GM19193 (cell line): ENCODE data around the gene PRDM15.

Experiments used
- POLR2A ChIP-seq: IDR thresholded peaks from 4 replicates; pipeline ENCODE4 v1.6.1; 2011; ENCODE audit not compliant: insufficient read depth, insufficient read length; ENCODE audit errors: extremely low read depth

The PRDM15 gene

DNA sequence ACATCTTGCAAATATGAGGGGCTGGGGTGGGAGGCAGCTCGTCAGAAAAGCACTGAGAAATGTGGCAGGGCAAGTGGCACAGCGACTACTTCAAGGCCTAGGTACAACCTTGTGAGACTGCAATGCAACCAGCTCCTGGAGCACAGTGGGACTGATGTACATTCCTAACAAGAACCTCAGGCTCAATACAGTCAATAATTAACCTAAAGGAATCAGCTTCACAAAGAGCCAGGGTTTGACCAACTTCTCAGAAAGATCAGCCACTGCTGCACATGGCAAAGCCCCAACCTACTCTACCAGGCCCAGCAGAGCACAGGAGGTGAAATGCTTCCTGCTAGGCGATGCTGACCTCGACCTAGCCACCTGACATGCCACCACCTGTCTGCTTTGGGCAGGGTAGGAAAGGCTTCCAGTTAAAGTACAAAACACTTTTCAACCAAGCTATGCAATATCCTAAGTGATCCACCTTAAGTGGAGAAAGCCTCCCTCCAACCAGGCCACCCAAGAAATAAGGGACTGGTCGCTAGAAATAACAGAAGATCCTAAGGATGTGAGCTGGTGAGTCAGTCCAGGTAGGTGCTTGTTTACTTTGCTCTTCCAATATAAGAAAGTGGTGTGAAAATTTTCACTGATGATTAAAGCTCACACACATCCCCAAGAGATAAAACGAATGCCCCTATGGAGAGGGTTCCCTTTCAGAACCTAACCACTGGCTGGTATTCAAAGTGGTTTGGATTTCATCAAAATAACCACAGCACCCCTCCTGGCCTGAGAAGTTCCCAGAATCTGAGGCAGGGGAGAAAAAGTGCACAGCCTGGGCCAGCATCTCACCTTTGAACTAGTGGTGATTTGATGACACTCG is 114.4 kb downstream of the PRDM15 start:
- TF ChIP-seq POLR2A: no peak

- no peak for TF ChIP-seq POLR2A
These were observed 115.1 kb downstream of the PRDM15 start for GRCh38 chr21:41763996-41764395.

- TF ChIP-seq POLR2A: no peak
These were observed 115.7 kb downstream of the PRDM15 start for GRCh38 chr21:41763398-41763931.

DNA sequence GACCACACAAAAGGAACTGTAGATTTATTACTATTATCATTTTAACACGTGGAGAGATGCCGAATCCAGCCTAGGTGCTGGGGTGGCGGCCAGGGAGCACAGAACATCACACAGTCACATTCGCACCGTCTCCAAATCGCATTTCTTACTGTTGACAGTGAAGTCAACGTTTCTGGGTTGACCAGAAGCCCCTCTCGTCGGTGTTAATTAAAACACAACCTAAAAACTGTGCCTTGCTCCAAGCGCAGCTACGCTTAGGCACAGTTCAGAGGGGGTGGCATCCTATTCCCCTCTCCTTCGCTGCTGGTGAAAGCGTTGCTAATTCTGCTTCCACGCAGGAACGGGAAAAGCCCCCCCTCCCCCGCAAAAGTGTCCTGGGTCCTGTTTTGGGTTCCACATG is 116.4 kb downstream of the PRDM15 start:
- TF ChIP-seq POLR2A: no peak

DNA sequence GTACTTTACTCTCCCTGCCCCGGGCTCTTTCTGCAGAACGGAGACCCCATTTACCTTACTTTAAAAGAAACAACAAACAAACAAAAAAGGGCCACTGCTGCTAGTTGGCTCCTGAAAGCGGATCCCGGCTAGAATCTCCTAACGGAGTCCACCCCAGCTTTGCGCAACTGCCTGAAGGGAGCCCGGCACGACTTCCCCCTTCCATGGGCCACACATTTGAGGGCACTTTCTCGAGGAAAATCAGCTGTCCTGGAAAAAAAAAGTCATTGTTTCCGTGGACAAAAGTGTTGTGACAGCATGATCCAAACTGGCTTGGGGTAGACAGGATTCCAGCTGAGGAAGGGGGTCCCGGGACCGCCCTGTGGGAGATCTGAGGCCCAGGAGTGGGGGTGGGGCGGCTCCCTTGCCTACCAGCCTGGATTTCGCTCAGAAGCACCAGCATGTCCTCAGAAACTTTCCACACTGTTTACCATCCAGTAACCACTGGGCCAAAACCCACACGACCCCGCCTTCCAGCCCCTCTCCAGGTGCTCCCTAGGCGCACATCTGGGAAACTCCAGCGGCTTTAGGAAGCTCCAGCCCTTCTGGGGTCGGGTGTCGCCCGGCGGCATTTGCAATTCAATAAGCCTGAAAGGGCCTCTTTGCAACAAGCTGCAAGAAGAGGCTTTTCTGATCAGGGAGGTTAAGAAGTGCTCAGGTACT is 117.1 kb downstream of the PRDM15 start:
- TF ChIP-seq POLR2A: no peak

DNA sequence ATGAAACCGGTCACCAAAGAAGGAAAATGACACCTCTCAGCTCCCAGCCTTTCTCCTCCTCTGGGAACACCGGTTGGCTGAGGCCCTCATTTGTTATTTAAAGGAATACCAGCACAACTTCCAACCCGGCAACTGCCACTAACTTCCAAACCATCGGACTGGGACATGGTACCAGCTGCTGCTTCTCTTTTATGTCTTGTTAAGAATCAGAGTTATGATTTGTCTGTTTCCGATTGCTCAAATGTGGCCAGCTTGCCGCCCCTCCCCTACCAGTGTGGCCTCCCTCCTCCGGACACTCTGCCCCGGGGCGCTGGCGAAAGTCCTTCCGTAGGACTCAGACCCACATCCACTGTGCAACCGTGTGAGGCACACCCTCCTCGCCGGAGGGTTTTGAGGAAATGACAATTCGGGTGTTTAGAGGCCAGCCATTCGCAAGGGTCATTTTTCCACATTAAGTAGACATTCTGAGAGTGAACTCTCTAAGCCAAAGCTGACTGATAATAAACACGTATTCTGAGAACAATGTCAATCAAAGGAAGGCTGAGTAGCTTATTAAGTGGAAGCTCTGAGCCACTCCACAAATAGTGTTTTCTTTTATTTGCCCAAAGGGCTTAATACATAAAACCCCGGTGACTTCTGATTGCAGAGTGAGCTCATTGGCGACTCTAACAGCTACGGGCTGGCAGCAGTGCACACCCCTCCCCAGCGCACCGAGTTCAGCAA is 117.8 kb downstream of the PRDM15 start:
- no peak for TF ChIP-seq POLR2A

- TF ChIP-seq POLR2A: no peak
These were observed 118.7 kb downstream of the PRDM15 start for GRCh38 chr21:41760411-41760810.

GRCh38 chr21:41759926-41760325 is 119.2 kb downstream of the PRDM15 start:
- no peak for TF ChIP-seq POLR2A

DNA sequence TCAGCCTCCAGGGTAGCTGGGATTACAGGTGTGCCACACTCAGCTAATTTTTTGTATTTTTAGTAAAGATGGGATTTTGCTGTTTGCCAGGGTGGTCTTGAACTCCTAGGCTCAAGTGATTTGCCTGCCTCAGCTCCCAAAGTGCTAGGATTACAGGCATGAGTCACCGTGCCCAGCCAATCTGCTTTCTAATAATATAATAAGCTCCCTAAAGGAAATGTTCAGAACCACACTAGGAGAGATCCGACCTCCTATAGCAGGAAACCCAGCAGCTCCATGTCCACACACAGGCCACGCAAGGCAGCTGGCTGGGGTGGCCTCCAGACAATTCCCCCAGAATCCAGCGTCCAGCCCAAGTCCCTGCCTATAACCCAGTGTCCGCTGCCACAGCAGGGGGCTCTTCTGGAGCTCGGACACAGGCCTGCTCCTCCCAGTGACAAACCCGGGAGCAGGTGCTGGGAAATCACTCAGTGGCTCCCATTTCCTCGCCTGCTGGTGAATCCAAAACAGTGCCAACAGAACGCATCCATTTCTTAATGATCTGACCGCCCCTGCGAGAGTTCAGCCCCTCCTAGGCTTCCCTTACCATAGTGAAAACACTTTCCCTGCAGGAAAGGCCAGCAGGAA is 119.8 kb downstream of the PRDM15 start:
- TF ChIP-seq POLR2A: no peak

DNA sequence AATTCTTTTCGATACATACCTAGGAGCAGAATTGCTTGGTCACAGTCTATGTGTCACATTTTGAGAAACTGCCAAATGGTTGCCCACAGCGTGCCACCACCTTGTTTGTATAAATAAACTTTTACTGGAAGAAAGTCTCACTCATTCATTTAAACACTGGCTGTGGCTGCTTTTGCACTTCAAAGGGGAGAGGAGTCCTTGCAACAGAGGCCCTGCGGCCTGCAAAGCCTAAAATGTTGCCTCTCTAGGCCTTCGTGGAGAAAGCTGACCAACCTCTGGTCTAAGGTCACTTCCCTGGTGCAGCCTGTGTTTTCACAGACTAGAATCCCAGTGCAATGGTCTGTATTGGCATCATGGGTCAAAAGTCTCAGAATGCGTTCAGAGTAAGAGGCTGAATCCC is 120.6 kb downstream of the PRDM15 start:
- no peak for TF ChIP-seq POLR2A

- TF ChIP-seq POLR2A: no peak
These were observed 123.0 kb downstream of the PRDM15 start for GRCh38 chr21:41755934-41756773.

- TF ChIP-seq POLR2A: no peak
These were observed 123.7 kb downstream of the PRDM15 start for GRCh38 chr21:41755258-41755933.

GRCh38 chr21:41754479-41754891 is 124.7 kb downstream of the PRDM15 start:
- no peak for TF ChIP-seq POLR2A

DNA sequence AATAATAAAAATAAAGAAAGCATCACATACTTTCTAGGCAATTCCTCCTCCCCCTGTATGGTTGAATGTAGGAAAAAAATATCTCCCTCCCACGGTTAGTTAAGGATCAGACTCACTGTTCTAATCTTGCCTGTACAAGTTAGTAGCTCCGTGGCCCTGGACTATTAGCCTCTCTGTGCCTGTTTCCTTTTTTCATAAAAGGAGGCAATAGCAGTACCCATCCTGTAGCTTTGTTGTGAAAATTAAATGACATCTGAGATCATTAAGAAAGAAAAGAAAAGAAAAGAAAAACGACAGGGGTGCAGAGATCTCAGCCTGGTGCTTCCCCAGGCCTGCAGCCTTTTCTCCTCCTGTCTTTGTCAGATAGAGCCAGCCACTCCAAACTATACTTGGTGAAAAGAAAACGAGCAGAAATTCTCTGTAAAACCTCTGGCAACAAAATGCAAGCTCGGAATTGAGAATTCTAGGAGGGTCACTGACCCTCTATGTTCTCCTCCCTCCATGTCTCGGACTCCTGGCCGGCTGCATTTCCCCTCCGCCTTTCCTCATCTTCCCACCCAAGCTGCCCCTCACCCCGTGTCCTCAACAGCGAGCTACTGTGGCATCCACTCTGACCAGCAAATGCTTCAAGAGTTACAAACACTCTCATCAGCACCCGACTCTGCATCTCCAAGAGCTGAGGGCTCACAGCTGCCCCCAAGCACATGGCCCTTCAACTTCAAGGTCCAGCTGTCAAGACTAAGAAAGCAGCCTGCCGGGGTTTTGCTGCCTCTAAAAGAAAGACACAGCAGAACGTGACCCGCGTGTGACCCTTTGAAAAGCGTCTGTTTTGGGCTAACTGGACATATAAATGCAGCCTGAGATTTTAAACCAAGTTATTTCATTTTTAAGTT is 125.9 kb downstream of the PRDM15 start:
- no peak for TF ChIP-seq POLR2A
